Measurements from ENCODE around the gene SRXN1.

The SRXN1 gene

DNA sequence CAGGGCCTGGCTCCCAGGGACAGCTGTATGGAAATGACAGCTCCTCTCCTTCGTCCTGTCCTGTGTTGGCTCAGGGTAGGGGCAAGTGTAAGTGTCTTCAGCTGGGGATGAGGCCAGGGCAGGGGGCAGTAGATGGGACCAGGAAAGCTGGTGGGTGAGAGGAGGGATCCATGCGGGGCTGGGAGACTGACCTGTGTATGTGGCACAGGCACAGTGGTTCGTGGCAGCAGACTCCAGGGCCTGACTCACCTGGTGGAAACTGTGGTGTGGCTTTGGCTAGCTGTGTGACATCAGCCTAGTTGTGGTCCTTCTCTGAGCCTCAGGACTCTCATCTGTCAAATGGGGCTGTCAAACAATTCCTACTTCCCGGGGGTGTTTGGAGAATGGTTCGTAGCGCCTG is 36.3 kb upstream of the SRXN1 start:
- H3K27ac ChIP-seq = no peak overlapping the region
- no peak for DNase-seq
- no peak overlapping the region for H3K4me3 ChIP-seq
- H3K9me3 ChIP-seq = no peaks in the 10 kb centered on the region
- H3K27me3 ChIP-seq = peaks cover 0 to 50% of the 10 kb centered on the region in 2 donors
- no peaks in the 10 kb centered on the region for H3K36me3 ChIP-seq
- TF ChIP-seq, protein P1, sequence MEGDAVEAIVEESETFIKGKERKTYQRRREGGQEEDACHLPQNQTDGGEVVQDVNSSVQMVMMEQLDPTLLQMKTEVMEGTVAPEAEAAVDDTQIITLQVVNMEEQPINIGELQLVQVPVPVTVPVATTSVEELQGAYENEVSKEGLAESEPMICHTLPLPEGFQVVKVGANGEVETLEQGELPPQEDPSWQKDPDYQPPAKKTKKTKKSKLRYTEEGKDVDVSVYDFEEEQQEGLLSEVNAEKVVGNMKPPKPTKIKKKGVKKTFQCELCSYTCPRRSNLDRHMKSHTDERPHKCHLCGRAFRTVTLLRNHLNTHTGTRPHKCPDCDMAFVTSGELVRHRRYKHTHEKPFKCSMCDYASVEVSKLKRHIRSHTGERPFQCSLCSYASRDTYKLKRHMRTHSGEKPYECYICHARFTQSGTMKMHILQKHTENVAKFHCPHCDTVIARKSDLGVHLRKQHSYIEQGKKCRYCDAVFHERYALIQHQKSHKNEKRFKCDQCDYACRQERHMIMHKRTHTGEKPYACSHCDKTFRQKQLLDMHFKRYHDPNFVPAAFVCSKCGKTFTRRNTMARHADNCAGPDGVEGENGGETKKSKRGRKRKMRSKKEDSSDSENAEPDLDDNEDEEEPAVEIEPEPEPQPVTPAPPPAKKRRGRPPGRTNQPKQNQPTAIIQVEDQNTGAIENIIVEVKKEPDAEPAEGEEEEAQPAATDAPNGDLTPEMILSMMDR (IDR thresholded peaks at IDR 0.05) = no peak
- no peaks in the 10 kb centered on the region for H3K4me1 ChIP-seq
- intact Hi-C loops (cut with DNase I; ENCODE audit: low total_unique reads) = no loop called here

DNA sequence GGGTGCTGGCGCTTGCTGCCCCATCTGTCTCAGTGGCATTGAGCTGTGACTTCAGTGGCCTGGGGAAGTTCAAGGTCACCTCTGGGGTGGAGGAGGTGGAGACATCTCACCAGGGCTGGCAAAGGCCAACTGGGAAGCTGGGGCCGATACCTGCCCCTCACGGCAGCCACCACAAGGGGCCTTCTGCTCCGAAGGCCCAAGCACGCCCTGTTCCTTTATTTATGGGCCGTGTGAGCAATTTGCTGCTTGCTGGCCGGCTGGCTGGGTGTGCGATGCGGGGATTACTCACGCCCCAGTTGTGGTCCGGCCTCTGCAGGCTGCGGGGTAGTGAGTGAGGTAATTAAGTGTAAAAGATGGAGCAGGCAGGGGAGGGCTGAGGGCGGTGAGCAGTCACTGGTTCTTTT is 35.8 kb upstream of the SRXN1 start:
- intact Hi-C loops (cut with DNase I; ENCODE audit: low total_unique reads) = no loop called here

DNA sequence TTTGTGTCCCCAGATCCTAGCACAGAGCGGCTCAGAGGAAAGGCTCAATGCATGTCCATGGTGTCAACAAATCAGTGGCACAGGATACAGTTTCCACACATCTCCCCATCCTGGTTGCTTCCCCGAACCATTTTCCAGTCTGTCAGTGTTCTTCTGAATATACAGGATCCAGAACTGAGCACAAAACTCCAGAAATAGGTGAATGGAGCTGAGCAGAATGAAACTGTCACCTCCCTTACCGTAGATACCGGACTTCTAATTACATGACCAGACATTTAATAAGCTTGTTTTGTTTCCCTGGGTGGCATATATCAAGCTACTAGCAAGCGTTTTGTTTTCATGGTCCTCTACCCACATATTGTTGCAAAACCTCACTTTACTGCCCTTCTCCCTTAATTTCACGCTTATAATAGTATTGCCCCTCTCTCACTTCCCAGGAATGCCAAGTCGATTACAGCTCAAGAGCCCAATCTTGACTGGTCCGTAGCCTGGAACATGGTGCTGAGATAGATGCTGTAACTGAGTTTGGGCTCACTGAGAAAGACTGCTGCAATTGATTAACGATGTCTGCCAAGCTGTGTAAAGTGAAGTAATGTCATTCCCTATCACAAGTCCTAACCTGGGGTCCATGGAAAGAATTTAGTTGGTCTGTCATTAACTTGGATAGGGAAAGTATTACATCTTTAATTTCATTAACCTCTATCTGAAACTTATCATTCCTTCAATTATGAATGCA is 34.6 kb upstream of the SRXN1 start:
- Histone ChIP-seq H3K27ac (no peak overlapping the region), H3K36me3 (no peaks in the 10 kb centered on the region), H3K9me3 (no peaks in the 10 kb centered on the region), H3K27me3 (peaks cover 0 to 58% of the 10 kb centered on the region in 2 donors), H3K4me1 (no peaks in the 10 kb centered on the region), H3K4me3 (no peak overlapping the region)
- DNase-seq = no peak
- TF ChIP-seq, protein P1 (IDR thresholded peaks at IDR 0.05) = no peak
- intact Hi-C loops (cut with DNase I; ENCODE audit: low total_unique reads) = no loop called here

More for the DNA sequence above, 35.8 kb upstream of the SRXN1 start:
- Histone ChIP-seq H3K4me3 (no peak overlapping the region), H3K27me3 (peaks cover 0 to 55% of the 10 kb centered on the region in 2 donors), H3K9me3 (no peaks in the 10 kb centered on the region), H3K27ac (no peak overlapping the region), H3K36me3 (no peaks in the 10 kb centered on the region), H3K4me1 (no peaks in the 10 kb centered on the region)
- no peak for DNase-seq
- TF ChIP-seq, protein P1 (IDR thresholded peaks at IDR 0.05) = no peak

DNA sequence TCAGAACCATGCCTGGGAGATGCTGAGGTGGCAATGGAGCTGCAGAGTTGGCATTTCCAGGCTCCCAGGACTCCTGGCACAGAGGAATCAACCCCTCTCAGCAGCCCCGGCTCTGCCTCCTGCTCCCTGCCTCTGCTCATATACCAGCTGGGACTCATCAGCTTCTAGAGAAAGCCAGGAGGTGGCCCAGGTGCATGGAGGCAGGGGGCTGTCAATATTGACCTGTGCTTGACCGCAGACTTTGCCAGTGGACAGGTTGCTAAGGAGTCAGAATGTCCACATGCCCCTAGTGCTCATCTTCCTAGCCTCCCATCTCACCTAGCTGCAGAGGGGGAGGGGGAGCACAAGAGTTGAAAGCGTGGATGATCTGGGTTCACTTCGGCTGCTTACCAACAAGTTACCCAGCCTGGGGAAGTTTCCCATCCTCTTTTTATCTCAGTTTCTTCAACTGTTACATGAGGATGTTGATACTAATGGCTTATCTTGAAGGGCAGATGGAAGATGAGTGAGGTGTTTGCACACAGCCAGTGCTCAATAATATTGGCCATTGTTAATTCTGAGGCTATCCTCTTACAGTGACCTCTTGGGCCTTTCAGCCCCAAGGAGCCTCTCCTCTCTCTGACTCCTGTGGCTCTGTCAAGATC is 31.8 kb upstream of the SRXN1 start:
- TF ChIP-seq, protein P1 (IDR thresholded peaks at IDR 0.05) = no peak
- no peak overlapping the region for H3K4me3 ChIP-seq
- intact Hi-C loops (cut with DNase I; ENCODE audit: low total_unique reads) = no loop called here
- DNase-seq = no peak
- H3K27ac ChIP-seq = no peak overlapping the region
- peaks cover 0 to 74% of the 10 kb centered on the region in 2 donors for H3K27me3 ChIP-seq
- H3K9me3 ChIP-seq = no peaks in the 10 kb centered on the region
- no peaks in the 10 kb centered on the region for H3K4me1 ChIP-seq
- H3K36me3 ChIP-seq = no peaks in the 10 kb centered on the region

DNA sequence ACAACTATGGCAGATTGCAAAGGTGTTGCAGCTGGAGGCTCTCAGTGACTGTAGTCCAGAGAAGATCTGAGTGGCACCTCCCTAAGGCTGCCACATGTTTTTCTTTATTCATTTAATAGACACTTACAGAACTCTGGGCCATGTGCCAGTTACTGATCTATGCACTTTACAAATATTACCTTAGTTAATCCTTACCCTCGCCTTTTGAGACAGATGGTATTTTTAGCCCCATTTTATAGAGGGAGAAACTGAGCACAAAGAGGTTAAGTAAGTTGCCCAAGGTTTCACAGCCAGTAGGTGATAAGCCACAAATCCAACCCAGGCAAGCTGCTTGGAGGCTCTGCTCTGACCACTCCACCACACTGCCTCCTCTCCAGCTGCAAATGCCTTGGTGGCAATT is 29.1 kb upstream of the SRXN1 start:
- no peak overlapping the region for H3K27ac ChIP-seq
- peaks cover 0 to 75% of the 10 kb centered on the region in 2 donors for H3K27me3 ChIP-seq
- DNase-seq = no peak
- intact Hi-C loops (cut with DNase I; ENCODE audit: low total_unique reads) = no loop called here
- no peaks in the 10 kb centered on the region for H3K9me3 ChIP-seq
- TF ChIP-seq, protein P1 (IDR thresholded peaks at IDR 0.05) = no peak
- H3K36me3 ChIP-seq = no peaks in the 10 kb centered on the region
- H3K4me1 ChIP-seq = no peaks in the 10 kb centered on the region
- H3K4me3 ChIP-seq = no peak overlapping the region

Measured in tibial artery (tissue), 4 donors.